ENCODE data around the gene COL27A1.

- no peak for TF ChIP-seq POLR2A (IDR thresholded peaks at IDR 0.05)
- TF ChIP-seq, protein P1, sequence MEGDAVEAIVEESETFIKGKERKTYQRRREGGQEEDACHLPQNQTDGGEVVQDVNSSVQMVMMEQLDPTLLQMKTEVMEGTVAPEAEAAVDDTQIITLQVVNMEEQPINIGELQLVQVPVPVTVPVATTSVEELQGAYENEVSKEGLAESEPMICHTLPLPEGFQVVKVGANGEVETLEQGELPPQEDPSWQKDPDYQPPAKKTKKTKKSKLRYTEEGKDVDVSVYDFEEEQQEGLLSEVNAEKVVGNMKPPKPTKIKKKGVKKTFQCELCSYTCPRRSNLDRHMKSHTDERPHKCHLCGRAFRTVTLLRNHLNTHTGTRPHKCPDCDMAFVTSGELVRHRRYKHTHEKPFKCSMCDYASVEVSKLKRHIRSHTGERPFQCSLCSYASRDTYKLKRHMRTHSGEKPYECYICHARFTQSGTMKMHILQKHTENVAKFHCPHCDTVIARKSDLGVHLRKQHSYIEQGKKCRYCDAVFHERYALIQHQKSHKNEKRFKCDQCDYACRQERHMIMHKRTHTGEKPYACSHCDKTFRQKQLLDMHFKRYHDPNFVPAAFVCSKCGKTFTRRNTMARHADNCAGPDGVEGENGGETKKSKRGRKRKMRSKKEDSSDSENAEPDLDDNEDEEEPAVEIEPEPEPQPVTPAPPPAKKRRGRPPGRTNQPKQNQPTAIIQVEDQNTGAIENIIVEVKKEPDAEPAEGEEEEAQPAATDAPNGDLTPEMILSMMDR (IDR thresholded peaks at IDR 0.05), result no peak
These were observed 94.9 kb downstream of the COL27A1 start for GRCh38 chr9:114250235-114250568.
